ENCODE data around the gene SPEM1. TPM values are rescaled to one million over a fixed set of nuclear protein-coding genes. Genes with fewer than 3 reads are reported as not detected.

The SPEM1 gene
- total and polyA plus RNA-seq, 2 of the 13 experiments (the other 11 are each of a cell fraction or from before 2014, with no cell fraction given): not detected

GRCh38 chr17:7442142-7442541, 22.0 kb downstream of the SPEM1 start (continued):
- TF ChIP-seq ZNF142 (CRISPR knock-in tag; IDR thresholded peaks at IDR 0.05) (no peak), KAT8 (CRISPR knock-in tag; IDR thresholded peaks at IDR 0.05) (no peak), FOSL2 (CRISPR knock-in tag; IDR thresholded peaks at IDR 0.05) (no peak), AHDC1 (CRISPR knock-in tag; IDR thresholded peaks at IDR 0.05; ENCODE audit: borderline replicate concordance) (no peak)
